HG02870 (cell line): ENCODE measurements around the gene KATNB1.

ENCODE experiments used
- ATAC-seq: cut with Tn5 transposase; IDR thresholded peaks from one replicate; pipeline ENCODE4 v1.9.1; 2021; ENCODE audit warnings: mild to moderate bottlenecking, moderate library complexity; ENCODE audit not compliant: unreplicated experiment

Gene KATNB1

DNA sequence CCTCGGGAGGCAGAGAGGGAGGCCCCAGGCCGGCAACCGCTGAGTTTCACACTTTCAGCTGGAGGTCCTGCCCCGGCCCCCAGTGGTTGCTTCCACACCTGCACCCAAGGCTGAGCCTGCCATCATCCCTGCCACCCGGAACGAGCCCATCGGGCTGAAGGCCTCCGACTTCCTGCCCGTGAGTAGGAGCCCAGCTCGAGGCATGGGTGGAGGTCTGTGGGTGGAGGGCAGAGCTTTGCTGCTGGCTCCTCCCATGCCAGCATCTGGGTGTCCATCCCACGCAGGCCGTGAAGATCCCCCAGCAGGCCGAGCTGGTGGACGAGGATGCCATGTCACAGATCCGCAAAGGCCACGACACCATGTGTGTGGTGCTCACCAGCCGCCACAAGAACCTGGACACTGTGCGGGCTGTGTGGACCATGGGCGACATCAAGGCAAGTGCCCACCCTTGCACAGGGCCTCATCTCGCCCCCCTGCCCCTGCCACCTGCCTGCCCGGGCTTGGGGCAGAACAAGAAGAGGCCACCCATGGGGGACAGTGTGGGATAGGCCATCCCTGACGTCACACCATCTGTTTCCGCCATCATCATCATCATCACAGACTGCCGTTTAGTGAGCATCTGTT, 19.6 kb downstream of the KATNB1 start:
- no peak for ATAC-seq

DNA sequence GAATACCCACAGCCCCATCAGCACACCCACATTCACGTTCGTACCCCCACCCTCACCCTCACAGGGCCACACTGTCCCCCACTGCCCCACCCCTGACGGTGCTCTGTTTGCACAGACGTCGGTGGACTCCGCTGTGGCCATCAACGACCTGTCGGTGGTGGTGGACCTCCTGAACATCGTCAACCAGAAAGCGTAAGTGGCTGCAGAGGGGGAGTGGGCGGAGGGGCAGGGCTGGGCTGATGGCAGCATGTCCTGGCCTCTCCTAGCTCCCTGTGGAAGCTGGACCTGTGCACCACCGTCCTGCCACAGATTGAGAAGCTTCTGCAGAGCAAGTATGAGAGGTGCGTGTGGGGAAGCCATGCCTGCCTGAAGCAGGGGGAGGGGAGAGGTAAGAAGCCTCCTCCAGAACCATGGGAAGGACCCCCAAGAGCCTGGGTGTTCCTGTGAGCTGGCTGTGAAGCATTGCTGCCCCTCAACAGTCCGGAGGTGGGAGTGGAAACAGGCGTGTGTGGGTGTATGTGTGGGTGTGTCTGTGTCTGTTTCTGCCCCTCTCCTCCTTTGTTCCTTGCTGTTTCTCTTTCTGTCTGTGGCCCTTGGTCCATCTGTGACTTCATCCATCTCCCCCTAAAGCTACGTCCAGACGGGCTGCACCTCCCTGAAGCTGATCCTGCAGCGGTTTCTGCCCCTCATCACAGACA, 20.3 kb downstream of the KATNB1 start:
- no peak for ATAC-seq

DNA sequence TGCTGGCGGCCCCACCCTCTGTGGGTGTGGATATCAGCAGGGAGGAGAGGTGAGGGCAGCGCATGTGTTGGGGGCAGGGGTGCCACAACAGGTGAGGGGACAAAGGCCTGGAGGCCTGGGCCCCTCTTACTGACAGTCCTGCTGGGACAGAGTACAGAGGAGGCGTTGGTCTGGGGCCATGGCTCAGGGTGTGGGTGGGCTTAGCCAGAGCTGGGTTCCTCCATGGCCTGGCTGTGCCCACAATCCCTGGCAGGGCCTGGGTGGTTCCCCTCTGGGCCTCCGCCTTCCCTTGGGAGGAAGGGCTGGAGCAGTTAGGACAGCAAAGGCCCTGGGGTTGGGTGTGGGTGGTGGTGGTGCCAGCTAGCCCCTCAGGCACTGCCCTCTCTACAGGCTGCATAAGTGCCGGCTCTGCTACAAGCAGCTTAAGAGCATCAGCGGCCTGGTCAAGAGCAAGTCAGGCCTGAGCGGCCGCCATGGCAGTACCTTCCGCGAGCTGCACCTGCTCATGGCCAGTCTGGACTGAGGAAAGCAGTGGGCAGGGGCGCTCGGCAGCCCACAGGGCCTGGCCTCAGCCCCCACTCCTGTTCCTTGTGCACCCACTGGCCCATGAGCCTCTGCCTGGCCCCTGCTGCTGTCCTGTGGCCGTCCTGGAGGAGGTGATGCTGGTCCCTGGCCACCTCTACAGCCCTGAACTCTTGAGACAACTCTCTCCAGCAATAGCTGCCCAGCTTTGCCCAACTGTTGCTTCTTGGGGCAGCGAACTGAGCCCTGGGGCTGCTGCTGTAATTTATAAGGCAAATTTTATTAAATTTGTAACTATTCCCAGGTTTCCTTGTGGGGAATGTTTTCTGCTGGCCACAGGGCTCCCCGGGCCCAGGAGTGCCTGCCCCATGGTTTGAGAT, 21.1 kb downstream of the KATNB1 start:
- ATAC-seq = no peak

DNA sequence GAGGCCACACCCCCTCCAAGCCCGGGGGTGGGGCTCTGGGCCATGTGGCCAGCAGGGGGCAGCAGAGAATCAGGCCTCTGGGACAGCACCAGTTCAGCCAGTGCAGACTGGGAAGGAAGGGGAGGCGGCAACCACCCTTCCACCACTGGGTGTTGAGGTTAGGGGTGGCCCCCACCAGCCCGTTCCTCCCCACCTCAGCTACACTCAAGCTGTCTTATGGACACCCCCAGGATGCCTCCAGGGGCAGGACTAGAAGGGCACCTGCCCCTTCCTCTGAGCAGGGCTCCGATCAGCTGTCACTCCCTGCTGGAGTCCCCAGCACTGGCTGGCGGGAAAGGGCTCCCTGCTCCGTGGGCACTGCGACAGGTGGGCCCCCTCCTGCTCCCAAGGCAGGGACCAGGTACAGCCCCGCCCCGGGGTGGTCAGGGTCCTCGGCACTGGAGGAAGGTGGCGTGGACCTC, 21.8 kb downstream of the KATNB1 start:
- peak; percentile 91 for ATAC-seq

DNA sequence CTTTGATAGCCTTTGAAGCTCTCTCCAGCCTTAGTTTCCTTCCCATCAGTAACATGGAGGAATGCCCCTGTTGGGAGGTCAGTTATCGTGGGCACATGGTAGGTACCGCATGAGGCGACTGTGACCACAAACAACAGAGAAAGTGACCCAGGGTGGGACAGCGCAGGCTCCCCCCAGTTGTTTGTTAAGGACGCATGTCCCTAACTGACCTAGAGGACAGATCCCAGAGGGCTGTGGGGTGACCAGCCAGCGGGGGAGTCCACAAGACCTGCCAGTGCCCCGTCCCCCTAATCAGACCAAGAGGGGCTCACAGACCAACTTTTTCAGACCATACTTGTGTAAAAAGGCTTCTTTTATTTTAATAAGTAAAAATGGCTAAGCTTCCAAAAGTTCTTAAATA, 22.3 kb downstream of the KATNB1 start:
- no peak for ATAC-seq

DNA sequence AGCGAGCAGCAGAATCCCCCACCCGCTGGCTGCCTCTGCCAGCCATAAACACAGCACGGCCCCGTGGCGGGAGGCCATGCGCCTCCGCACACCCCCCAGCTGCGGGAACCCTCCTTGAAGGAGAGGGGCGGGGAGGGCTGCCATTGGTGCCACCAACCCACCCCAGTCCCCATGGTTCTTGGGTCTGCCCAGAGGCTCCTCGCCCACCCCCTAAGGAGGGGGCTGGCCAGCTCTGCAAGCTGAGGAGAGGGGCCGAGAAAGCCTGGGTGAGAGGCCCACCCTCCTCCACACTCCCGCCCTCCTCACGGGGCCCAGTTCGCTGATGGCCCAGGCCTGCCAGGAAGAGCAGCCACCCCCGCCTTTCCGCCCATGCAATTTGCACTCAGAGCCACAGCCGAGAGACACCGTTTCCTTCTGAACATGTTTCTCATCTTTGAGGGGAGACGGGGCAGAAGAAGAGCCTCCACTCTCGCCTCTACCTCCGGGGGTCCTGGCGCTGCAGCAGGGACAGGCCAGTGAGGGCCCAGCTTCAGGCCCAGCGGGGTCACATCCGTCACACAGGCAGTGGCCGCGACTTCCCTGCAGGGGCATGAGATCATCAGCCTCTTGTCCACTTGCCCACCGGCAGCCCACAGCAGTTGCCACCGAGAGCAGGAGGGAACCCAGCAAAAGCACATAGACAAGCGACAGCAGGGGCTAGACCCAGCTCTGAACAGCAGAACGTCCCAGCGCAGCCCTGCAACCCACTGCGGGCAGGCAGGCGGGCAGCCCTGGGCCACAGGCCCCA, 23.0 kb downstream of the KATNB1 start:
- ATAC-seq = no peak

DNA sequence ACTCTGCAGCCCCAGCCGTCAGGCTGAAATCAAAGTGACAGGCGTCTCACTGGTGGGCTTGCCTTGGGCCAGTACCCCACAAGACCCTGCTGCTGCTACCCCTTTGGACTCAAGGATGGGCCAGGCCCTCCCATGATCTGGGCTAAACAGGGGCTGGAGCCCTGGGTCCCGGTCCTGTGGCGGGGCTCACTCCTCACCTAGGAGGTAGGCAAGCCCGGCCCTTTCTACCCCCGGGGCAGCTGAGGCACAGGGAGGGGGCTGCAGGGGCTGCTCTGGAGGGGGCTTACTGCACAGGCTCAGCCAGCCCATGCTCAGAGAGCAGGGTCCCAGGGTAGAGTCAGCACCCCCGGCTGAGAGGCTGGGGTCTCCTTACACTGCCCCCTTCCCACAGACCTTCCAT, 23.6 kb downstream of the KATNB1 start:
- ATAC-seq = no peak

GRCh38 chr16:57759541-57760356, 24.2 kb downstream of the KATNB1 start:
- no peak for ATAC-seq

DNA sequence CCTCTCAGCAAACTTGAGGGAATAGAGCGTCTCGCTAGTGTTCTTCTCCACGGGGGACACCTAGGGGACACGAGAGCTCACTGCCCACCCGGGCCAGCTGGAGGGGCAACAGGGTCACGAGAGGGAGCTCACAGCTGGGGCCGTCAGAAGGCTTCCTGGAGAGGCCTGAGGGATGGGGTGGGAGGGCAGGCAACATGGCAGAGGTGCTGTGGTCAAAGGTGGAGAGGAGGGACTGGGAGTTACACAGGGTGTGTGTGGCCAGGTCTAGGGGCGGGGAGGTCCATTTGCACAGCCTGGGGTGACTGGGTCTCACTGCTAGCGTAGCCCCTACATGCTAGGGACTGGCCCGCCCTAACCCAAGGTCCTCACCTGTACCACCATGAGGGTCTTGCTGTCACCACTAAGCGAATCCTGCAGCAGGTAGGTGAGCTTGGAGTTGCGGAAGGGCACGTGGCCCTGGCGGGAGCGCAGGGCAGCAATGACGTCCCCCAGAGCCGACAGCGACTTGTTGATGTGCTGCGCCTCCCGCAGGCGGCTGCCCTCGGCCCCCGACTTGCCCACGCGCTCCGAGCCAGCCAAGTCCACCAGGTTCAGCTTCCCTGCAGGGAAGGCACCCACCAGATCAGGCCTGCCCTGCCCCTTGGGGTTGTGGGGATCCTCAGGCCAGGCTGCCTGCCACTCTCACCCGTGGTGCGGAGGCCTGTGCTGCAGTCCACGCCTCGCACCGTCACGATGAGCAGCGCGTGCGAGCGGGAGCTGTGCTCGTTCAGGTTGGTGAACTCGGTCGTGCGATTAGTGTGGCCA, 25.0 kb downstream of the KATNB1 start:
- ATAC-seq = no peak

DNA sequence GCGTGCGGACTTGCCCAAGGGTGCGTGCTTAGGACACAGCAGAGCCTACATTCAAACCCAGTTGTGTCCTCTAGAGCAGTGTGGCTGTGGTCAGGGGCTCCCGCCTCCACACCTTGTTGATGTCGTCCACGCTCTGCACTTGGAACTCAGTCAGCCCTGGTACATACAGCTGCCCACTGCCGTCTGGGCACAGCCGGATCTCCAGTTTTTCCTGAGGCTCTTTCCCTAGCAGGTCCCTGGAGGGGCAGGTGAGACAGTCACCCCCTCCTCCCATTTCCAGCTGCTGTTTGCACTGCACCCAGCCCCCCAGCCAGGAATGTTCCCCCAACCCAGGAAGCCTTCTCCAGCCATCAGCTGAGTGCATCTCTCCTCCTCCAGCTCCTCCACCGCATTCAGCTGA, 25.7 kb downstream of the KATNB1 start:
- no peak for ATAC-seq

DNA sequence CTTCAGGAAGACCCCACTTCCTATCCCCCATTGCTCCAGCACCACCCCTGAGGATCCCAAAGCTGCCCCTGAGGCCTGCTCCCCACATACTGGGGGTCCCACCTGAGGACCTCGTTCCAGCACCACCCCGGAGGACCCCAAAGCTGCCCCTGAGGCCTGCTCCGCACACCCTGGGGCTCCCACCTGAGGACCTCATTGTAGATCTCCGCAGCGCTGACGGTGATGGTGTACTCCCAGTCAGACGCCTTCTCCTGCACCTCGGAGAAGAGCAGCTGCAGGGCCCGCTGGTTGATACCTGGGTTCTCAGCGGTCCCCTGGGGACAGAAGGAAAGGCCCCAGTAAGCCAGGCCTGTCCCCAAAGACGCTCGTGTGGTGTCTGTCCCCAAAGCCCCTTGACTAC, 26.4 kb downstream of the KATNB1 start:
- ATAC-seq = no peak

DNA sequence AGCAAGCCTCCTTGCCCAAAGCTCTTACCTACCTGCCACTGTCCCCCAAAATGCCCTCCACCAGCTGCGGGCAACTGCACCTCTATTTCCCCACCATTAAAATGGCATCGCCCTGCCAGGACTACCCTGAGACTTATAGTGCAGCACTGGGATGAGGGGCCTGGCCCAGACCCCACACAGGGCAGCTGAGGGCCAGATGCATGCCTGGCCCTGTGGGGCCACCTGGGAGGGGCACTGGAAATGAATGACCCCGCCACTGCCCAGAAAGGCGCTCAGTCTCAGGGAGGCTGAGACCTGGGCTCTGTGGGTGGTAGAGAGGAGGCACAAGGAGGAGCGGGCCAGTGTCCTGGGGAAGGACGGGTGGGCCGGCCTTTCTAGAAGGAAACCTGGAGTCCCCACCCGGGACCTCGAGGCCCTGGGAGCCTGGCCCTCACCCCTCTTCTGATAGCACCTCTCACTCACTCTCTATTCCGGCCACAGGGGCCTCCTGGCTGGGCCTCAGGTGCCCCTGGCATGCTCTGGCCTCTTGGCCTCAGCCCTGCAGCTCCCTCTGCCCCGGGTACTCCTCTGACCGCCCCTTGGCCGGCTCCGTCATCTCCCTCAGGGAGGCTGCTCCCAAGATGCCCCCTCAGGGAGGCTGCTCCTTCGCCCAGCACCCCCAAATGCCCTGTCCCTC, 26.9 kb downstream of the KATNB1 start:
- no peak for ATAC-seq

- ATAC-seq = no peak
These were observed 27.9 kb downstream of the KATNB1 start for GRCh38 chr16:57763285-57764005.

DNA sequence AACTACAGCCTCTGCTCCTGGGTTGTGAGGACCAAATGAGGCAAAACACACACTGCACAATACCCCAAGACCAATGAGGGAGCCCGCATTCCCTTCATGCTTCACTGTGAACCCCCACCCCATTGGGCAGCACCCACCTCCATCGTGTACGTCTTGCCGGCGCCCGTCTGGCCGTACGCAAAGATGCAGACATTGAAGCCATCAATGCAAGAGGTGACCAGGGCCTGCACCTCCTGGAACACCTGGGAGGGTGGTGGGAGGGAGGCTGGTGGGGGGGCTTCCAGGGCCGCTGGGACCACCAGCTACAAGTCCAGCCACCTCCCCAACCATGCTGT, 28.4 kb downstream of the KATNB1 start:
- ATAC-seq = no peak

DNA sequence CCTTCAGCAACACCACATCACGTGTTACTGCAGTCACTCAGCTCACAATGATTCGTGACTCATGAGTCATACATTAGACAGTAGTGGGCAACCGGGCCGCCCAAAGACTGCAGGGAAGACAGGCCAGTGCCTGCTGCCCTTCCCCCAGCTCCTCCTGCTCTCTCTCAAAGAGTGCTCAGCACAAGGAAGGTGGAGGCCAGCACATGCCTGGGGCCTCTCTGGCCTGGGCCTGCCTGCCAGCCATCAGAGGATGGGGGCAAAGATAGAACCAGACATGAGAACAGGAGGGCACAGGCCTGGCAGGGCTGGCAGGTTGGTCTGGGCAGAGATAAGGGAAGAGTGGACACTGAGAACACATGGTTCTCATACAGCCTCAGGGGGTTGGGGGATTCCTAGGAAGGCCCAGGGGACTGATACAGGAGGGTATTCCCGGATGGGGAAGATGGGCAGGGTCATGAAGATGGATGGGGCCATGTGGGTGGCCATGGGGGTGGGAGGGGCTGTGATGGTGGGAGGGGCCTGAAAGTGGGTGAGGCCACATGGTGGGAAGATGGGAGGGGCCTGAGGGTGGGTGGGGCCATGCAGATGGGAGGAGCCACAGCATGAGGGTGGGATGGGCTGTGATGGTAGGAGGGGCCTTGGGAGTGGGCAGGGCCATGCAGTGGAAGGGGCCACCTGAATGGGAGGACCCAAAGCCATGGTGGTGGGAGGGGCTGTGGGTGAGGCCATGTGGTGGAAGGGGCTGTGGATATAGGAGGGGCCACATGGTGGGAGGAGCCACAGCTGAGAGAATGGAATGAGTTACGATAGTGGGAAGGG, 29.0 kb downstream of the KATNB1 start:
- no peak for ATAC-seq

DNA sequence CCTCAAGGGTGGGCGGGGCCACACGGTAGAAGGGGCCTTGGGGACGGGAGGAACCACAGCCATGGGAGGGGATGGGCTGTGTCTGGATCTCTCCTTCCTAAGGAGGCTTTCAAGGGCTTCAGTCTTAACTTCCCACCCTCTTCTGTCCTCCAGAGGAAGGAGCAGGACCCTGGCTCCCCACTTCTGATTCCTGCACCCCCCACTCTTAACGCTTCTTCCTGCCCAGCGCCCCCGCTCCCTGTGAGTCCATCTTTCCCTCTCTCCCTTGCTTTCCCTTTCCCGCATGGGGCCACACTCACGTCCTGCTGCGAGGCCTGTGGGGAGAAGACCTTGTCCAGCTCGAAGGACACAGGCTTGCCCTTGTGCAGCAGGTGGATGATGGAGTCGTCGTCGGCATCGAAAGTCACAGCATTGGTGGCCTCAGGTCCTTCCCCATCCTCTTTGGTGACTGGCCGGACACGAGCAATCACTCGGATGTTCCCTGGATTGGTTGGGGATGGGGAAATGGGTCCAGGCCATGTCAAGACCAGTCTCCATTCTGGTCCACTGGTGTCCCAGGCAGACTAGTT, 29.7 kb downstream of the KATNB1 start:
- no peak for ATAC-seq

- no peak for ATAC-seq
These were observed 31.3 kb downstream of the KATNB1 start for GRCh38 chr16:57766714-57767348.
